Caco-2 (cell line): ENCODE data around the gene PCDHB2. TPM values are rescaled to one million over a fixed set of nuclear protein-coding genes. Genes with fewer than 3 reads are reported as not detected.

Experiments used
- Bru-seq: library from RNA; stranded (reverse); fragments of 400-500 nt; gene quantifications from one replicate; lab custom pipeline; 2021; lab: Mats Ljungman, UMichigan
- BruChase-seq, 2 experiments: library from RNA; stranded (reverse); fragments of 400-500 nt; gene quantifications; one replicate each; lab custom pipeline; 2021; lab: Mats Ljungman, UMichigan
- BruUV-seq: library from RNA; stranded (reverse); fragments of 400-500 nt; replicated peaks from 2 replicates; lab custom pipeline; 2021; lab: Mats Ljungman, UMichigan
- CTCF ChIA-PET: fragments of 300-600 bp; sonication (Branson Sonifier 250); formaldehyde crosslinking; loops from one replicate; lab custom pipeline; 2022; ENCODE audit warnings: antibody characterized with exemption; lab: Charles Lee
- POLR2A ChIA-PET: fragments of 300-600 bp; sonication (Branson Sonifier 250); formaldehyde crosslinking; loops from one replicate; lab custom pipeline; 2022; ENCODE audit warnings: antibody characterized with exemption; lab: Charles Lee
- DNase-seq, 2 experiments: peaks; one replicate each; pipeline versions ENCODE4 v3.0.0 to v3.0.0-alpha.2; 2020 to 2022
- H3K27me3 ChIP-seq: replicated peaks from 2 replicates; pipeline ENCODE4 v1.6.0; 2011; ENCODE audit warnings: low read length; ENCODE audit not compliant: control insufficient read depth, insufficient read depth
- H3K36me3 ChIP-seq: 2 replicates; pipeline ENCODE4 v1.5.1; 2011; ENCODE audit warnings: low read length; ENCODE audit not compliant: control insufficient read depth, insufficient read depth
- H3K4me1 ChIP-seq: fragments of 250-450 bp; sonication (Bioruptor Pico); 2 replicates; pipeline ENCODE4 v1.5.1; 2020; ENCODE audit warnings: mild to moderate bottlenecking
- H3K4me3 ChIP-seq: 2 replicates; pipeline ENCODE4 v1.5.1; 2011; ENCODE audit warnings: low read depth, mild to moderate bottlenecking, control low read depth, low read length
- H3K9me3 ChIP-seq: fragments of 250-450 bp; sonication (Bioruptor Pico); 2 replicates; pipeline ENCODE4 v1.5.1; 2020; ENCODE audit warnings: mild to moderate bottlenecking, moderate library complexity
- H3K27ac Mint-ChIP-seq: one replicate; pipeline ENCODE4 v1.8.0; 2022; ENCODE audit warnings: mixed read lengths; ENCODE audit not compliant: unreplicated experiment
- H3K27me3 Mint-ChIP-seq: one replicate; pipeline ENCODE4 v1.8.0; 2022; ENCODE audit warnings: mixed read lengths; ENCODE audit not compliant: insufficient read depth, unreplicated experiment
- H3K36me3 Mint-ChIP-seq: one replicate; pipeline ENCODE4 v1.8.0; 2022; ENCODE audit warnings: mild to moderate bottlenecking, mixed read lengths; ENCODE audit not compliant: insufficient read depth, unreplicated experiment
- H3K4me1 Mint-ChIP-seq: one replicate; pipeline ENCODE4 v1.8.0; 2022; ENCODE audit warnings: low read depth, mixed read lengths; ENCODE audit not compliant: unreplicated experiment
- H3K4me3 Mint-ChIP-seq: one replicate; pipeline ENCODE4 v1.8.0; 2022; ENCODE audit warnings: mild to moderate bottlenecking, moderate library complexity, mixed read lengths; ENCODE audit not compliant: unreplicated experiment
- H3K9me3 Mint-ChIP-seq: one replicate; pipeline ENCODE4 v1.8.0; 2022; ENCODE audit warnings: mixed read lengths; ENCODE audit not compliant: unreplicated experiment
- CTCF ChIP-seq, 2 experiments: fragments of 200-600 bp in 1 of 2; IDR thresholded peaks; 1 replicate in 1 of 2; 2 replicates in 1 of 2; pipeline versions ENCODE4 v1.5.1 to v1.8.0; 2011 to 2022; ENCODE audit warnings: antibody characterized with exemption in 1 of 2, control low read depth in 1 of 2, inconsistent platforms in 1 of 2, low read depth in 1 of 2, low read length in 1 of 2, mild to moderate bottlenecking in 1 of 2, moderate library complexity in 1 of 2; ENCODE audit not compliant: insufficient read depth in 1 of 2, severe bottlenecking in 1 of 2, unreplicated experiment in 1 of 2
- intact Hi-C: fragments of 100-400 bp; cut with micrococcal nuclease; formaldehyde crosslinking; loops from one replicate; pipeline ENCODE4 v1.10.0; 2022; ENCODE audit not compliant: unreplicated experiment
- long read RNA-seq: library from polyadenylated mRNA; stranded (forward); transcript quantifications from one replicate; pipeline ENCODE4 v2.0.0, GENCODE V29; 2022
- total RNA-seq: library from RNA; stranded (reverse); gene quantifications from 2 replicates; pipeline ENCODE4 v1.2.3, GENCODE V29; 2022

The PCDHB2 gene
- total RNA-seq (0.20 and 0.21 TPM in 2 replicates), Bru-seq, nascent RNA (percentile 0 among the genes with signal in this experiment), BruChase-seq, experiment 1, labeled RNA remaining after a 2-hour chase (percentile 22 among the genes with signal in this experiment), BruChase-seq, experiment 2, labeled RNA remaining after a 6-hour chase (percentile 14 among the genes with signal in this experiment)
- long read RNA-seq, result 0 reads

DNA sequence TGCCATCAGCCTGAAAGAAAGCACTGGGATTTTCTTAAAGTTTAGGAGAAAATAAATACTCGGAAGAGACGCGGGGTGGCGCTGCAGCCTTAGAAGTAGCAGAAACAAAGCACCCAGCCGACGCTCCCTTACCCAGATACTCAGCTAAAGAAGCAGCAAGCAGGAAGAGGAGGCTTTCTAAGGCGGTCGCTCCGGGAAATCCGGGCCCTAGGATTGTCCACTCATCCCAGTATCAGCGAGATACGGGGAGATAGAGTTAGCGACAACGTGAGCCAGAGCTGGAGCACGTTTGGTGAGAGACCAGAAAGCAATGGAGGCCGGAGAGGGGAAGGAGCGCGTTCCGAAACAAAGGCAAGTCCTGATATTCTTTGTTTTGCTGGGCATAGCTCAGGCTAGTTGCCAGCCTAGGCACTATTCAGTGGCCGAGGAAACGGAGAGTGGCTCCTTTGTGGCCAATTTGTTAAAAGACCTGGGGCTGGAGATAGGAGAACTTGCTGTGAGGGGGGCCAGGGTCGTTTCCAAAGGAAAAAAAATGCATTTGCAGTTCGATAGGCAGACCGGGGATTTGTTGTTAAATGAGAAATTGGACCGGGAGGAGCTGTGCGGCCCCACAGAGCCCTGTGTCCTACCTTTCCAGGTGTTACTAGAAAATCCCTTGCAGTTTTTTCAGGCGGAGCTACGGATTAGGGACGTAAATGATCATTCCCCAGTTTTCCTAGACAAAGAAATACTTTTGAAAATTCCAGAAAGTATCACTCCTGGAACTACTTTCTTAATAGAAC lies at the start of gene PCDHB2:
Gene PCDHB2, plus strand, starts transcription at position 135 of the 782 bp plus-strand sequence. Its CDS starts 176 bp downstream, at position 311.
- Histone ChIP-seq H3K27me3 (no peaks in the 10 kb centered on the region), H3K36me3 (no peaks in the 10 kb centered on the region), H3K9me3 (no peaks in the 10 kb centered on the region; the same call in 1 of the 2 replicates), H3K4me3 (no peak within 1 kb of the TSS), H3K4me1 (no peaks in the 10 kb centered on the region)
- ChIA-PET POLR2A (no interaction called here), CTCF (no interaction called here)
- no peak for DNase-seq
- Mint-ChIP-seq H3K36me3 (no peaks in the 10 kb centered on the region), H3K9me3 (peaks cover 35% of the 10 kb centered on the region), H3K4me3 (peak within 1 kb of the TSS; percentile 21), H3K27ac (no peak within 1 kb of the TSS), H3K4me1 (no peaks in the 10 kb centered on the region), H3K27me3 (no peaks in the 10 kb centered on the region)
- intact Hi-C loops, result no loop called here
- TF ChIP-seq CTCF (IDR thresholded peaks at IDR 0.05; ENCODE audit: insufficient read depth in 1 of 2, low read depth in 1 of 2, low read length in 1 of 2, severe bottlenecking in 1 of 2, unreplicated experiment in 1 of 2), result no peak
- no TSS peak for BruUV-seq

GRCh38 chr5:141050622-141051520 lies 43.5 kb upstream of the PCDHB2 start, which contains the start of gene PCDHB1:
Gene PCDHB1, plus strand, starts transcription at chr5:141051374. Its CDS starts 97 bp downstream, at chr5:141051471.
- no peaks in the 10 kb centered on the region for H3K27me3 Mint-ChIP-seq
- no peaks in the 10 kb centered on the region; the same call in 1 of the 2 replicates for H3K9me3 ChIP-seq
- BruUV-seq, result no TSS peak
- no peaks in the 10 kb centered on the region for H3K4me1 ChIP-seq
- intact Hi-C loops, result no loop called here
- CTCF ChIA-PET, result no interaction called here
- DNase-seq, result no peak
- H3K4me3 ChIP-seq, result no peak within 1 kb of the TSS
- no peaks in the 10 kb centered on the region for H3K9me3 Mint-ChIP-seq
- H3K36me3 Mint-ChIP-seq, result no peaks in the 10 kb centered on the region
- no peaks in the 10 kb centered on the region for H3K36me3 ChIP-seq
- no peak within 1 kb of the TSS for H3K4me3 Mint-ChIP-seq
- no peaks in the 10 kb centered on the region for H3K4me1 Mint-ChIP-seq
- POLR2A ChIA-PET, result no interaction called here
- no peak within 1 kb of the TSS for H3K27ac Mint-ChIP-seq
- no peak for TF ChIP-seq CTCF (IDR thresholded peaks at IDR 0.05; ENCODE audit: insufficient read depth in 1 of 2, low read depth in 1 of 2, low read length in 1 of 2, severe bottlenecking in 1 of 2, unreplicated experiment in 1 of 2)
- no peaks in the 10 kb centered on the region for H3K27me3 ChIP-seq

DNA sequence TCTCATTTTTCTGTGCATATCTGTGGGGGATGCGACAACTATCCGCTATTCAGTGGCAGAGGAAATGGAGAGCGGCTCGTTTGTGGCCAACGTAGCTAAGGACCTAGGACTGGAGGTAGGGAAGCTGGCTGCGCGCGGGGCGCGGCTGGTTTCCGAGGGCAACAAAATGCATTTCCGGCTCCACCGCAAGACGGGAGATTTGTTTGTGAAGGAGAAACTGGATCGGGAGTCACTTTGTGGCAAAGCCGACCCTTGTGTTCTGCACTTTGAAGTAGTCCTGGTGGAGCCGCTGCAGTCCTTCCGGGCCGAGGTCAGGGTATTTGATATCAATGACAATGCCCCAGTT lies 42.9 kb upstream of the PCDHB2 start:
- no peak overlapping the region for H3K4me3 ChIP-seq
- no peaks in the 10 kb centered on the region for H3K4me1 ChIP-seq
- TF ChIP-seq CTCF (IDR thresholded peaks at IDR 0.05; ENCODE audit: insufficient read depth in 1 of 2, low read depth in 1 of 2, low read length in 1 of 2, severe bottlenecking in 1 of 2, unreplicated experiment in 1 of 2), result no peak
- Mint-ChIP-seq H3K4me1 (no peaks in the 10 kb centered on the region), H3K36me3 (no peaks in the 10 kb centered on the region), H3K9me3 (no peaks in the 10 kb centered on the region), H3K27ac (no peak overlapping the region), H3K4me3 (no peak overlapping the region), H3K27me3 (no peaks in the 10 kb centered on the region)
- CTCF ChIA-PET, result no interaction called here
- POLR2A ChIA-PET, result no interaction called here
- no peak for DNase-seq
- no peaks in the 10 kb centered on the region; the same call in 1 of the 2 replicates for H3K9me3 ChIP-seq
- H3K36me3 ChIP-seq, result no peaks in the 10 kb centered on the region
- intact Hi-C loops, result no loop called here
- no peaks in the 10 kb centered on the region for H3K27me3 ChIP-seq
- no TSS peak for BruUV-seq
